Stimulated activated memory B cell treated with anti-CD40 and anti-IgM and Interleukin-4, amounts not matched to agents 10 μg/mL and 1 μg/mL and 100 μg/mL, for 72 hours (primary cell): ENCODE measurements around the gene SLC39A7.
A peak's percentile ranks its signal among the peaks of the same experiment; 100 is the strongest.

Experiments used
- ATAC-seq: fragments of 150-1000 bp; cut with Tn5 transposase; 2 replicates; pipeline ENCODE4 v1.10.0; 2021
- H3K27ac Mint-ChIP-seq: one replicate; pipeline ENCODE4 v1.8.0; 2022; ENCODE audit warnings: mild to moderate bottlenecking, mixed read lengths
- H3K27me3 Mint-ChIP-seq: one replicate; pipeline ENCODE4 v1.8.0; 2022; ENCODE audit warnings: mixed read lengths
- H3K36me3 Mint-ChIP-seq: one replicate; pipeline ENCODE4 v1.8.0; 2022; ENCODE audit warnings: mixed read lengths
- H3K4me1 Mint-ChIP-seq: one replicate; pipeline ENCODE4 v1.8.0; 2022; ENCODE audit warnings: mixed read lengths
- H3K4me3 Mint-ChIP-seq: one replicate; pipeline ENCODE4 v1.8.0; 2022; ENCODE audit warnings: mild to moderate bottlenecking, moderate library complexity, mixed read lengths
- H3K9me3 Mint-ChIP-seq: one replicate; pipeline ENCODE4 v1.8.0; 2022; ENCODE audit warnings: mixed read lengths

Gene SLC39A7

GRCh38 chr6:33192671-33193602 is 7.7 kb upstream of the SLC39A7 start:
- no peak overlapping the region for H3K27ac Mint-ChIP-seq
- peaks cover 40% of the 10 kb centered on the region for H3K27me3 Mint-ChIP-seq
- no peaks in the 10 kb centered on the region for H3K9me3 Mint-ChIP-seq
- peaks cover 31% of the 10 kb centered on the region for H3K36me3 Mint-ChIP-seq
- peak overlapping the region; percentile 66 for H3K4me3 Mint-ChIP-seq
- H3K4me1 Mint-ChIP-seq: peaks cover 30% of the 10 kb centered on the region
- ATAC-seq: peak; percentile 39

DNA sequence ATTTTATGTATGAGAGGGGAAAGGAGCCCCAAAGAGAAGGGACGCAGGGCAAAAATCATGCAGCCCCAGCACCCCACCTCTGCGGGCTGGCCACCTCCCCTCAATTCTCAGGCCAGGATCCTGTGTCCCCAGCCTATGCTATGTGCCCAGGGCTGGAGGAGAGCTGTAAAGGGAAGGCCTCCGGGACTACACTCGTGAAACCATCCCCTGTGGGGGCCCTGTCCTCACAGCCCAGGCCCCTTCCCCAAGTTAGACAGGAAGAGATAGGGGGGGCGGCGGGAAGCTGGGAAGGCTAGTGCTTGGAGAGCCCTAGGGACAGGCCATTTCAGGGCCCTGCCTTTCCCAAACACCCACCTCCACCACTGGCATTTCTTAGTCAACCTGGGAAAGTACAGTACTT is 7.0 kb upstream of the SLC39A7 start:
- Mint-ChIP-seq H3K4me3 (no peak overlapping the region), H3K4me1 (peaks cover 37% of the 10 kb centered on the region), H3K36me3 (peaks cover 35% of the 10 kb centered on the region), H3K27me3 (peaks cover 33% of the 10 kb centered on the region), H3K9me3 (no peaks in the 10 kb centered on the region), H3K27ac (no peak overlapping the region)
- ATAC-seq: no peak

GRCh38 chr6:33194431-33194979 is 6.2 kb upstream of the SLC39A7 start:
- Mint-ChIP-seq H3K27ac (no peak overlapping the region), H3K4me1 (peaks cover 45% of the 10 kb centered on the region), H3K27me3 (peaks cover 27% of the 10 kb centered on the region), H3K9me3 (no peaks in the 10 kb centered on the region), H3K4me3 (no peak overlapping the region), H3K36me3 (peaks cover 35% of the 10 kb centered on the region)
- ATAC-seq: no peak

DNA sequence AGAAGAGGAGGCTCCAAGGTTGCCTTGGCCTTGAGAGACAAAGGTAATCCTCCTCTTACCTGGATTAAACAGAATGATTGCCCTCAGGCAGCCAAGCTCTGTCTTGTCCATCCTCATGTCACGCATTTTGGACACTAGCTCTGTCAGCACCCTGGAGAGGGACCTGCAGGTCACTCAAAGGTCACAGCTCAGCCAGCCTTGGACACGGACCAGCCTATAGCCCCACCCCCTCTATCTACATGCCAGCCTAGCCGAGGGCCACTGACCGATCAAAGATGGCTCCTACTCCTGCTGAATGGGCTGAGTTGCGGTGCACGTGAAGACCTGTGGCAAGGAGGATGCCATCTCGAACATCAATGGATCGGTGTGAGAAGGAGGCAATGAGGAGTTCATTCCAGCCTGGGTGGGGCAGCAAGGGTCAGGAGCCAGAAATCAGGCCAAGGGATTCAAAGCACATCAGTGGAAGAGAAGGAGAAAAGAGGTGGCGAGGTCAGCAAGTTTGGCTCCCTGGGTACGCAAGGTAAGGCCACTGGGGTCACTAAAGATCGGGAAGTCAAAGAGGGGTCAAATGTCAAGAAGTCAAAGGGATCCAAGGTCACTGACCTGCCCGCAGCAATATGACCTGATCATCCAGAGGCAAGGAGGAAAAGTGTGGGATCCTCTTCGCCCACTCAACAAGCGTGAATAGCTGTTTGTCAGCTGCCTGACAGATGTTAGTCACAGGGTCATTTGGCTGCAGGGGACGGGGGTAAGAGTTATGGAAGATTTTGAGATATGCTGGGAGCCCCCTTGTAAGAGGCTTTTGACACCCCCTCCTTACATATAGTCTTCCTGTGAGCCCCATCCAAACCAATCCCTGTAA is 5.1 kb upstream of the SLC39A7 start:
- H3K4me3 Mint-ChIP-seq: no peak overlapping the region
- peaks cover 35% of the 10 kb centered on the region for H3K36me3 Mint-ChIP-seq
- H3K27me3 Mint-ChIP-seq: peaks cover 17% of the 10 kb centered on the region
- H3K27ac Mint-ChIP-seq: no peak overlapping the region
- H3K4me1 Mint-ChIP-seq: peaks cover 48% of the 10 kb centered on the region
- ATAC-seq: no peak
- no peaks in the 10 kb centered on the region for H3K9me3 Mint-ChIP-seq

DNA sequence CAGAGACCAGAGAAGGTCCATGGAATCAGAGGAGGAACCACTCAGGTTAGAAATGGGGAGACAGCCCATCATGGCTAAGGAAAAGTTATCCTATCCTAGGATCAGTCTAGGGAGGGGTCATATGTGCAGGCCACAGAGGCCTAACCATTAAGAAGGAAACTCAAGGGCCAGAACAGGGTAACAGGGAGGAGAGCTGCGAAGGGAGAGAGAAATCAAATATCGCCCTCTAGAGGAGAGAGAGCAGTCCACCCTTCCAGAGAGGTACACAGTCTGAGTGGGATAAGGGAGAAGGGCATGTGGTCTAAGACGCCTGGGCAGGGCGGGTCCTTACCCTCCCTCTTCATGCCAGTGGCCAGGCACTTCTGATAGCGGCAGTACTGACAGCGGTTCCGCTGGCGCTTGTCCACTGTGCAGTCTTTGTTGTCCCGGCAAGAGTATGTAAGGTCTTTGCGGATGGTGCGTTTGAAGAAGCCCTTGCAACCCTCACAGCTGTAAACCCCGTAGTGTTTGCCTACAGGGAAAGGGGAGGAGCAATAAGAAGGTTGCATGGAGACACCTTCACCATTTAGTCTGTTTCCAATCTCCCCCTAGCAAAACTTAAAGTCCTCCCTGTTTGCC is 3.1 kb upstream of the SLC39A7 start:
- ATAC-seq: peak; percentile 24
- no peaks in the 10 kb centered on the region for H3K27me3 Mint-ChIP-seq
- no peak overlapping the region for H3K27ac Mint-ChIP-seq
- no peak overlapping the region for H3K4me3 Mint-ChIP-seq
- peaks cover 59% of the 10 kb centered on the region for H3K4me1 Mint-ChIP-seq
- H3K36me3 Mint-ChIP-seq: peaks cover 44% of the 10 kb centered on the region
- no peaks in the 10 kb centered on the region for H3K9me3 Mint-ChIP-seq

DNA sequence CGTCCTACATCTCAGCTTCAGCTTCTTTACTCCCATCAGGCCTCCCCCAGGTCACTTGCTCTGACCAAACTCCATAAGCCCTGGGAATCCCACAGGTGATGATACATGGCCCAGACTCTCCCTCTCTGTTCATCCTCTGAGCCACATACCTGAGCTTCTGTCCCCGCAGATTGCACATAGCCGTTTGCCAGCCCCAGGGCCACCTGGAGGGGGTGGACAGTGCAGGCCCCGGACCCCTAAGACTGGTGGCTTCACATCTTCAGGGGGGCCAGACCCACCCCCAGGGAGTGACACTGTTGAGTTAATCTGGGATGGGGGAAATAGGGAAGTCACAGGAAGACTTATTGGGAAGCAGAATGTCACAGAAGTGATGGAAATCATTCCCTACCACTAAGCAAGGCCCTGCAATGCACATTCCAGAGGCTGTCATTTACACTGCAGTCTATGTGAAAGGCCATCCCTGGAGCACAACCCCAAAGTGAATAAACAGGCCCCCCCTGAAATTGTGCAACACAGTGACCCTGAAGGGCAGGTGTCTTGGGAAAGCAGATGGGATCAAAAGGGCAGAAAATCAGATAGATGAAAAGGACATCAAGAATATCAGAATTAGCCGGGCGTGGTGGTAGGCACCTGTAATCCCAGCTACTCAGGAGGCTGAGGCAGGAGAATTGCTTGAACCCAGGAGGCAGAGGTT is 2.4 kb upstream of the SLC39A7 start:
- peaks cover 61% of the 10 kb centered on the region for H3K4me1 Mint-ChIP-seq
- peaks cover 51% of the 10 kb centered on the region for H3K36me3 Mint-ChIP-seq
- peak overlapping the region; percentile 92 for H3K4me3 Mint-ChIP-seq
- no peaks in the 10 kb centered on the region for H3K9me3 Mint-ChIP-seq
- ATAC-seq: no peak
- no peaks in the 10 kb centered on the region for H3K27me3 Mint-ChIP-seq
- H3K27ac Mint-ChIP-seq: peak overlapping the region; percentile 95

DNA sequence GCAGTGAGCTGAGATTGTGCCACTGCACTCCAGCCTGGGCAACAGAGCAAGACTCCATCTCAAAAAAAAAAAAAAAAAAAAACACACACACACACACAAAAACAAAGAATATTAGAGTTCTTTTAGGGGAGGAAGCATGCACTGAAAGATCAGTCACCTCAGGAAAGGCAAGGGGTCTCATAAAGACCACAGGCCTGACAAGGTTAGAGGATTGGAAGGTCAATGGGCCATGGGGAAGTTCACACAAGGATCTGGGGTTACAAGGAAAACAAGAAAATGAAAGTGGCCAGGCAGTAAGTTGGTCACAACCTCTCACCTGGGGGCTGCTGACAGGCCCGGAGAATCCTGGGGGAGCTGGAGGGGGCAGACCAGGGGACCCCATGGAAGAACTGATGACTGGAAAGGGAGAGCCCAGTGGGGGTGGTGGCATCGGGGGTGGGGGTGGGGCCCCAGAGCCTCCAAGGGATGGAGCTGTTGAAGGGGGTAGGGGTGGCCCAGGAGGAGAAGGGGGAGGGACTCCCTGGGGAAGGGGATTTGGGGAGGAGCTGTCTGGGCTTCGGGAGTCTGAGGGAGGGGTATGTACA is 1.7 kb upstream of the SLC39A7 start:
- H3K27me3 Mint-ChIP-seq: no peaks in the 10 kb centered on the region
- H3K4me1 Mint-ChIP-seq: peaks cover 67% of the 10 kb centered on the region
- H3K27ac Mint-ChIP-seq: peak overlapping the region; percentile 95
- H3K9me3 Mint-ChIP-seq: no peaks in the 10 kb centered on the region
- H3K4me3 Mint-ChIP-seq: peak overlapping the region; percentile 92
- no peak for ATAC-seq
- H3K36me3 Mint-ChIP-seq: peaks cover 57% of the 10 kb centered on the region

GRCh38 chr6:33199687-33200218 is 914 bp upstream of the SLC39A7 start:
- Mint-ChIP-seq H3K4me1 (peaks cover 73% of the 10 kb centered on the region), H3K27ac (peak overlapping the region; percentile 95), H3K9me3 (no peaks in the 10 kb centered on the region), H3K27me3 (no peaks in the 10 kb centered on the region), H3K36me3 (peaks cover 51% of the 10 kb centered on the region), H3K4me3 (peak overlapping the region; percentile 92)
- ATAC-seq: peak; percentile 54

DNA sequence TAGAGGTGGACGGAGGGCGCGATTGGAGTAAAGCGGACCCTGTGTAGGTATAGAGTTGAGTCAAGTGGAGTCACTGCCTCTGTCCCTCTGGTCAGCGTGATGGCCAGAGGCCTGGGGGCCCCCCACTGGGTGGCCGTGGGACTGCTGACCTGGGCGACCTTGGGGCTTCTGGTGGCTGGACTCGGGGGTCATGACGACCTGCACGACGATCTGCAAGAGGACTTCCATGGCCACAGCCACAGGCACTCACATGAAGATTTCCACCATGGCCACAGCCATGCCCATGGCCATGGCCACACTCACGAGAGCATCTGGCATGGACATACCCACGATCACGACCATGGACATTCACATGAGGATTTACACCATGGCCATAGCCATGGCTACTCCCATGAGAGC is 479 bp downstream of the SLC39A7 start:
- Mint-ChIP-seq H3K27ac (peak overlapping the region; percentile 95), H3K4me3 (peak overlapping the region; percentile 92), H3K4me1 (peaks cover 87% of the 10 kb centered on the region), H3K27me3 (no peaks in the 10 kb centered on the region), H3K9me3 (no peaks in the 10 kb centered on the region), H3K36me3 (peaks cover 38% of the 10 kb centered on the region)
- ATAC-seq: no peak

- Mint-ChIP-seq H3K4me1 (peaks cover 85% of the 10 kb centered on the region), H3K27me3 (no peaks in the 10 kb centered on the region), H3K27ac (peak overlapping the region; percentile 95), H3K4me3 (peak overlapping the region; percentile 92), H3K9me3 (no peaks in the 10 kb centered on the region), H3K36me3 (peaks cover 30% of the 10 kb centered on the region)
- ATAC-seq: no peak
Measured at GRCh38 chr6:33201935-33202334, 1.3 kb downstream of the SLC39A7 start.

GRCh38 chr6:33202799-33203198 is 2.1 kb downstream of the SLC39A7 start:
- H3K36me3 Mint-ChIP-seq: peaks cover 30% of the 10 kb centered on the region
- peak overlapping the region; percentile 95 for H3K27ac Mint-ChIP-seq
- no peaks in the 10 kb centered on the region for H3K9me3 Mint-ChIP-seq
- H3K4me1 Mint-ChIP-seq: peaks cover 82% of the 10 kb centered on the region
- ATAC-seq: no peak
- no peaks in the 10 kb centered on the region for H3K27me3 Mint-ChIP-seq
- no peak overlapping the region for H3K4me3 Mint-ChIP-seq

GRCh38 chr6:33203443-33204164 is 2.9 kb downstream of the SLC39A7 start:
- H3K4me3 Mint-ChIP-seq: peak overlapping the region; percentile 95
- ATAC-seq: no peak
- H3K27ac Mint-ChIP-seq: no peak overlapping the region
- no peaks in the 10 kb centered on the region for H3K27me3 Mint-ChIP-seq
- no peaks in the 10 kb centered on the region for H3K9me3 Mint-ChIP-seq
- H3K36me3 Mint-ChIP-seq: peaks cover 25% of the 10 kb centered on the region
- peaks cover 77% of the 10 kb centered on the region for H3K4me1 Mint-ChIP-seq

- Mint-ChIP-seq H3K4me1 (peaks cover 77% of the 10 kb centered on the region), H3K9me3 (no peaks in the 10 kb centered on the region), H3K36me3 (peaks cover 25% of the 10 kb centered on the region)
Measured at GRCh38 chr6:33204165-33204414, 3.4 kb downstream of the SLC39A7 start.

More at GRCh38 chr6:33204165-33204414, 3.4 kb downstream of the SLC39A7 start:
- H3K27ac Mint-ChIP-seq: peak overlapping the region; percentile 88
- no peaks in the 10 kb centered on the region for H3K27me3 Mint-ChIP-seq
- H3K4me3 Mint-ChIP-seq: peak overlapping the region; percentile 95
- ATAC-seq: no peak
